H7 (cell line): ENCODE data around the gene ST3GAL4. TPM values are rescaled to one million over a fixed set of nuclear protein-coding genes. Genes with fewer than 3 reads are reported as not detected.
"Not testable (repeated sequence)": the region's sequence is repeated elsewhere in the genome, so short reads cannot be mapped to it uniquely, and the experiment has no call there.

ENCODE experiments used
- DNase-seq: peaks from one replicate; pipeline ENCODE4 v3.0.0; 2012
- H3K27me3 ChIP-seq: 2 replicates; pipeline ENCODE4 v1.6.0; 2011; ENCODE audit warnings: mild to moderate bottlenecking, low read length; ENCODE audit not compliant: control insufficient read depth, insufficient read depth
- H3K36me3 ChIP-seq: replicated peaks from 2 replicates; pipeline ENCODE4 v1.5.1; 2011; ENCODE audit warnings: low read length; ENCODE audit not compliant: control insufficient read depth, insufficient read depth
- H3K4me3 ChIP-seq: 2 replicates; pipeline ENCODE4 v1.5.1; 2011; ENCODE audit warnings: low read depth, mild to moderate bottlenecking, control low read depth, low read length, moderate library complexity; ENCODE audit not compliant: insufficient read depth
- total RNA-seq: library from RNA; depleted of rRNA; stranded (reverse); fragments of >200 nt; shearing (Covaris generic); gene quantifications from 2 replicates; pipeline ENCODE4 v1.2.3, GENCODE V29; 2014

Gene ST3GAL4
- total RNA-seq, 1 experiment from 2014 or later = 16.0 TPM

DNA sequence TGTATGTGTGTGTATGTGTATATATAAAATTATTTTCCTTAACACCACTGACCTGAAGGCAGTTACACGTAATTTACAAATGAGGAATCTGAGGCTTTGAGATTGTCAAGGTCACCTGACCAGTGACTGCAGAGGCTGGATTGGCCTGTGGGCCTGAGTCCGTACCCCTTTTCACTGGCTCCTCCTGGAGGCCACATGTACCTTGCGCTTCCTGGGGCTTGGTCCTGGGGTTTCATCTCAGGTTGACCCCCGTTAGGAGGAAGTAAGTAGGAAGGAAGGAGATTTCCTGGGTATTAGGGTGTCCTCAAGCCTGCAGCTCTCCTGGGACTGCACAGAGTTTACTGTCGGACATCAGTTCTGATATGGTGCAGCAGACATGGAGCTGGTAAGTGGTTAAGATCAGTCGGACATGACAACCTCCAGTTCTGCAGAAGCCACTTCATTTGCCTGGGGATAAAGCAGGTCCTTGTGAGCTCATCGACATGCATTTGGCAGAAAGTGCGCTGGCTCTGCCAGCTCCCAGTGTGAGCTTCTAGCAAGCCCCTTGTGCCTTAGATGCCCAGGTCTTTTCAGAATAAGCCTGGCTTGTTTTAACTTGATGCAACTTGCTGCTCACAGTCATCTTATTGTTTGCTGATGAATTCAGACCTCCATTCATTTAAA lies 36.6 kb downstream of the ST3GAL4 start:
- H3K4me3 ChIP-seq = no peak overlapping the region
- H3K36me3 ChIP-seq = no peaks in the 10 kb centered on the region
- peak; percentile 83 for DNase-seq
- H3K27me3 ChIP-seq = no peaks in the 10 kb centered on the region

DNA sequence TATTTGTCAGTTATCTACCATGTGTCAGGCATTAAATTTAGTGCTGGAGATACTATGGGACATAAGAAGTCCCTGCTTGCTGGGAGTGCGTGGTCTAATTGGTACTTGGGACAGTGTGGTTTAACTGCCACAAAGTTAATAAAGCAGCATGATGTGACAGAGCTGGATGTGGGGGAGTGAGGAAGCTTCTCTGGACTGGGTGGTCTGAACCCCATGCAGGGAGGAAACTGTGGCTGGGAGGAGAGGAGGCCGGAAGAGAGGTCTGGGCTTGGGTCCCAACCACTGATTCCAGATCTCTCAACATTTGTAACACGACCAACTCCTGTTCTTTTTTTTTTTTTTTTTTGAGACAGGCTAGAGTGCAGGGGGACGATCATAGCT lies 37.1 kb downstream of the ST3GAL4 start:
- DNase-seq = no peak
- Histone ChIP-seq H3K36me3 (no peaks in the 10 kb centered on the region), H3K4me3 (no peak overlapping the region), H3K27me3 (no peaks in the 10 kb centered on the region)

DNA sequence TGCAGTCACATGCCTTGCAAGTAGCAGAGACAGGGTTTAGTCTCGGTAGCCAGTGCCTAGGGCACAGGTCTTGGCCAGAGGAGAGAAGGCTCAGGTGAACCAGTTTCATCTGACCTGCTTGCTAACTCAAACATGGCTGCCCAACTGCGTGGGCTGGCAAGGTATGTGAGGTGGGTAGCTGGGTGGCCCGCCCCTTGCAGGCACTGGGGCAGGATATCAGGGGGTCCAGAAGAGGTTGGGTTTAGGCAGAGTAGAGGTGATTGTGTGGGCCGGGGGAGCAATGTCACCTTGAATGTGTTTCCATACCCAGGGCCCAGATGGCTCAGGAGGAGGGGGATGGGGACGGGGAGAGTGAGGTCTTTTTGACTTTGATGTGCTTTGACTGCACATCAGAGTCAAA lies 37.7 kb downstream of the ST3GAL4 start:
- no peak for DNase-seq
- Histone ChIP-seq H3K4me3 (no peak overlapping the region), H3K27me3 (no peaks in the 10 kb centered on the region), H3K36me3 (no peaks in the 10 kb centered on the region)

DNA sequence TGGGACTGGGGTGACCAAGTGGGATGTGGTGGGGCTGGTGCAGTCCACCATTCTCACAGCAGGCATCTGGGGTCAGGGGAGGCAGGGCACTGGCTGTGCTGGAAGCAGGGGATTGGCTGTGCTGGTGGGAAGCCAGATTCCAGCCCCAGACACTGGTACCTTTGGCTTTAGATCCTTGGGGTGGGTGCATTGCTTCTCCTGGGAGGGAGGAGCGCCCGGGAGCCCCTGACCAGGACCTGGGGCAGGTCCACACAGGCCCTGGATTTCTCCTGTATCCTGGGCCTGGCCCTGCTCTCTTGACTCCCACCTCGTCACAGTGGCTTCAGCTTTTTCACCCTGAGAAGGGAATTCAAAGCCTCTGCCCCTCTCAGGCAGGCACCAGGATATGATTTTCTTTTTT lies 38.5 kb downstream of the ST3GAL4 start:
- Histone ChIP-seq H3K36me3 (no peaks in the 10 kb centered on the region), H3K4me3 (no peak overlapping the region), H3K27me3 (no peaks in the 10 kb centered on the region)
- peak; percentile 39 for DNase-seq

DNA sequence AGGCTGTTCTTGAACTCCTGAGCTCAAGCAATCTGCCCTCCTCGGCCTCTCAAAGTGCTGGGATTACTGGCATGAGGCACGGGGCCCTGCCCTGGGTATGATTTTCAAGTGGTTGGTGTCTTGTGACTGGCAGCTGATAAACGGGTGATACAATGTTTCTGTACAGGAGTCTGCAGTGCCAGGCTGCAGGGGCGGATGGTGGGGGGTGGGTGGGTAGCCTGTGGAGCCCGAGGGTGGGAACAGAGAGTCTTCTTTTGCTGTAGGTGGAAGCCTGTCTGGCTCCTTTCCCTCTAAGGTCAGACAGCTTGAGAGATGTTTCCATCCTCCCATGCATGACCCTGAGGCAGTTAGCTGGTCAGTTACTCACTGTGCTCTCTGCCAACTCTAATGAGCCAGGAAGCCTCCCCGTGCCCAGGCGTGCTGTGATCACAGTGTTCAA lies 39.2 kb downstream of the ST3GAL4 start:
- not testable (repeated sequence) for H3K27me3 ChIP-seq, H3K4me3 ChIP-seq, H3K36me3 ChIP-seq, DNase-seq

DNA sequence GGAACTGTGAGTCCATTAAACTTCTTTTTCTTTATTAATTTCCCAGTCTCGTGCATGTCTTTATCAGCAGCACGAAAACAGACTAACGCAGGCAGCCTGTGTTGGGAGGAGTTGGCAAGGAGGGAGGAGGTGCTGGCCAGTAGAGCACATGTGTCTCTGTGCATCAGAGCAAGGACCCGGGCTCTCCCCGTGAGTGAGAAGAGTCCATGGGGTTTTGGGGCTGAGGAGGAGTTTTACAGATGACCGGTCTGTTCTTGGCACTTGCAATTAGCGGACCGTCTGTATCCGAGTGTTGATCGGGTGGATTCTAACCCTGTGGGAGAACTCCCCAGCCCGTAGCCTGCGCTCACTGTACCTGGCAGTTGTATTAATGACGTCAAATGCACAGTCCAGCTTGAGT lies 40.3 kb downstream of the ST3GAL4 start:
- not testable (repeated sequence) for H3K4me3 ChIP-seq, DNase-seq, H3K27me3 ChIP-seq, H3K36me3 ChIP-seq

DNA sequence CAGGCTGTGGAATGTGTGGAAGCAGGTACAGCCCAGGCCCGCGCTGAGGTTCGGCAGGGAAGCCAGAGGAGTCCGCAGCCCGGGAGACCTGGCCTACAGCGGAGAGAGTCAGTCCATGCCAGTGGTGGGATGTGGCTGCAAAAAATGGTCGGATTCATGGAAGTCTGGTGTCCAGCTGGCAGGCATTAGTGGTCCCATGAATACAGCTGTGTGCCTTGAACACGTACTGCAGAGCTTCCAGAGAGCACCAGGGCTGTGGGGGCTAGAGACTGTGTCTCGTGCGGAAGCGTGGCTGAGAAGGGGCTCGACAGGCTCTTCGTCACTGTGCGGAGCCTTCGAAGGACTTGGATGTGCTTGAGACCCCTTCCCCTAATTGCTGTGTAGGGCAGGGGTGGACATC lies 40.8 kb downstream of the ST3GAL4 start:
- H3K27me3 ChIP-seq, H3K36me3 ChIP-seq, H3K4me3 ChIP-seq, DNase-seq: not testable (repeated sequence)

DNA sequence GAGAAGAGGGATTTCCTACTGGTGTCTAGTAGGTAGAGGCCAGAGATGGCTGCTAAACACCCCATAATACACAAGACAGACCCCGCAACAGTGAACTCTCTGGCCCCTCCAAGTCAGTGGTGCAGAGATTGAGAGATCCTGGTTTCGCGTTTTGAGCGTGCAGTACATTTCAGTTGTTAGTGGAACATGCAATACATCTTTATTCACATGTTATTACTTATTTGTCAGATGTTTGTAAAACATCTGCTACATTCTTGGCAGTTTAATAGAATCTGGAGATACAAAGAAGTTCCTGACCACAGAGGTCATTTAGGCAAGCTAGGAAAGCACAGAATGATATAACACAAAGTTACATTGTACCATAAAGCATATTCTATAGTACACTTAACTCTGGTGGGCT lies 41.5 kb downstream of the ST3GAL4 start:
- Histone ChIP-seq H3K36me3 (no peaks in the 10 kb centered on the region), H3K4me3 (no peak overlapping the region), H3K27me3 (no peaks in the 10 kb centered on the region)
- DNase-seq = no peak

DNA sequence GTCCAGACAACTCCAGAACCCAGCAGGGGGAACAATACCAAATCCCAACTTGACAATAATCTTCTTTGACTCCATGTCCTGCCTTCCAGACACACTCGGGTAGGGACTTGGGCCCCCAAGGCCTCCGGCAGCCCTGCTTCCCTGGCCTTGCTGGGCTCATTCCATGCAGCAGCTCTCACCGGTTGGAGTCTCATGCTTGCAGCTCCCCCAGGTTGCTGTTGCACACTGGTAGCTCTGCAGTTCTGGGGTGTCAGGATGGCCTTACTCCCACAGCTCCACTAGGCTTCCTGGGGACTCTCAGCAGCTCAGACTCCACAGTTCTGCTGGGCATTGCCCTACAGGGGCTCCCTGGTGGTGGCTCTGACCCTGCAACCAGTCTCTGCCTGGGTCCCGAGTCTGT lies 42.8 kb downstream of the ST3GAL4 start:
- no peaks in the 10 kb centered on the region for H3K27me3 ChIP-seq
- H3K36me3 ChIP-seq = no peaks in the 10 kb centered on the region
- DNase-seq = peak; percentile 6
- no peak overlapping the region for H3K4me3 ChIP-seq

DNA sequence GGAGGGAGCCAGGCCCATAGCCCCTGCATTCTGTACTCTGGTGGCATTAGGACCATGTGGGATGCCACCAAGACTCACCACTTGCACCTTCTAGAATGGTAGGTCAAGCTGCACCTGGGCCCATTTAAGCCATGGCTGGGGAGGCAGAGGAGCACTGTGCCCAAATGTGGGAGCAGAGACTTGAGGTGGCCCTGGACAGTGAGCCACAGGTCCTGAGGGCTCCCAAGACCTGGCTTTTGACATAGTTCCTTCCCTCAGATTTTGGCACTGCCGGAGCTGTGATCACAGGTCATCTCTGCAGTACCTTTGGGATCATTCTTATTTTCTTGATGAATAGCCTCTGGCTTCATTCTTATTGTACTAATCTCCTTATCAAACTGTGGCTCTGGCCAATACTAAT lies 43.2 kb downstream of the ST3GAL4 start:
- Histone ChIP-seq H3K27me3 (no peaks in the 10 kb centered on the region), H3K36me3 (no peaks in the 10 kb centered on the region), H3K4me3 (no peak overlapping the region)
- no peak for DNase-seq

DNA sequence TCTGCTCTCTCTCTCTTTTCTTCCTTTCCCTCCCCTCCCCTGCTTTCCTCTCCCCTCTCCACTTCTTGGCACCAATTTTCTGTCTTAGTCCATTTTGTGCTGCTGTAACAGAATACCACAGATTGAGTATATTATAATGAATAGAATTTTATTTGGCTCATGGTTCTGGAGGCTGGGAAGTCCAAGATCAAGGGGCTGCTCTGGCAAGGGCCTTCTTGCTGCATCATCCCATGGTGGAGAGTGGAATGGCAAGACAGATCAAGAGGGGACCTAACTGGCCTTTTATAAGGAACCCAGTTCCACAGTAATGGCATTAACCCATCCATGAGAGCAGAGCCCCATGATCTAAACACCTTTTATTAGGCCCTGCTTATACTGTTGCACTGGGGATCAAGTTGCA lies 44.5 kb downstream of the ST3GAL4 start:
- no peaks in the 10 kb centered on the region for H3K27me3 ChIP-seq
- H3K36me3 ChIP-seq = no peaks in the 10 kb centered on the region
- DNase-seq = no peak
- no peak overlapping the region for H3K4me3 ChIP-seq

DNA sequence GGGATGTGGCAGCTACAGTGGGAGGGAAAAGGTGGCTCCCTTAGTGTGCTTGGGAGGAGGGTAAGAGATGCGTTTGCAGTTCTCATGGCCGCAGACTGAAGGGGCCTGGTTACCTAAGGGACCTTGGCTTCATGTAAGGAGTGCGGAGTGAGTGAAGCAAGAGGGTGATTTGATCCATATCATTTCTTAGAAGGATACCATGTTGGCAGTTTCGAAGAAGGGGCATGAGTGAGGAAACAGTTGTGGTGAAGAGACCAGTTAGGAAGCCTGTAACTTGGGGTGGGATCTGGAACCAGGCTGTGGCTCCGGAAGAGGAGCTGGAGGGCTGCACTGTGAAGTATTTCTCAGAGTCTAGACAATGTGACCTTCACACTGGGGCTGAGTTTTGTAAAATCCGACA lies 45.0 kb downstream of the ST3GAL4 start:
- H3K4me3 ChIP-seq = no peak overlapping the region
- no peaks in the 10 kb centered on the region for H3K36me3 ChIP-seq
- H3K27me3 ChIP-seq = no peaks in the 10 kb centered on the region
- peak; percentile 11 for DNase-seq

DNA sequence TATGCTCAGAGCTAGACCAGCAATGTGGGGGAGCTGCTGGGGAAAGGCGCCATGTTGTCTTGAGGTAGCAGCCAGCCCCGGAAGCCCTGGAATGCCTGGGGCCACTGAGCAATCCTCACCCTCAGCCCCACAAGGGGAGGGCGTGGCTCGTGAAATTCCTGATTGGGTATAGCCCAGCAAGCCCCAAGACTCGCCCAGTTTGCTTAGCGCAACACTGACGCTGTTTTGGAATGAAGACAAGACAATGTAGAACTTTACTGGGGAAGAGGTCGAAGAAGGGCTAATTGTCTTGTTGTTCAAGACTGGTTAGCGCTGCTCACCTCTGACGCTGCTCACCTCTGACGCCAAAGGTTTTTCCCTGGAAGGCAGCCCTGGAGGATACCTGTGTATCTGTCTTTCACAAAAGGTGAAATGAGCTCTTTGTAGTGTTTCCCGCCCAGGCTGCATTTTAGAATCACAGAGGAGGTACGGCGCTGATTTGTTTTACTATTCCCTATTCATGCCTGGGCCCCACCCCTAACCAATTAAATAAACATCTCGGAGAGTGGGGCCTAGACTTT lies 47.6 kb downstream of the ST3GAL4 start:
- peak; percentile 60 for DNase-seq
- Histone ChIP-seq H3K36me3 (no peaks in the 10 kb centered on the region; the same call in 1 of the 2 replicates), H3K4me3 (no peak overlapping the region), H3K27me3 (no peaks in the 10 kb centered on the region)

DNA sequence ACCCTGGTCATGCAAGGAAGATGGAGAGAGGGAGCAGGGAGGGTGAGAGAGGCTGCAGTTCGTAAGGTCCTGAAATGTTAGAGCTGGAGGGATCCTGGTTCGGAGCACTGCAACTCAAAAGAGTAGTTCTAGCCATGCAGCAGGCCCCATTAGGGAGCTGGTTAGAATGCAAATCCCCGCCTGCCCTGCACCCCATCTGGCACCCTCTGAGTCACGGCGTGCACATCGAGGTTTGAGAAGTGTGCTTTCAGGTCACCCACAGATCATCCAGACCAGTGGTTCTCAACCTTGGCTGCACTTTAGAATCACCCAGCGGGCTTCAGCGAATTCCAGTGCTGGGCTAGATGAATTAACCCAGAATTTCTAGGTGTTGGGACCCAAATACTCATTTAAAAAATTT lies 48.2 kb downstream of the ST3GAL4 start:
- DNase-seq = peak; percentile 42
- Histone ChIP-seq H3K27me3 (no peaks in the 10 kb centered on the region), H3K4me3 (no peak overlapping the region), H3K36me3 (no peaks in the 10 kb centered on the region; the same call in 1 of the 2 replicates)

DNA sequence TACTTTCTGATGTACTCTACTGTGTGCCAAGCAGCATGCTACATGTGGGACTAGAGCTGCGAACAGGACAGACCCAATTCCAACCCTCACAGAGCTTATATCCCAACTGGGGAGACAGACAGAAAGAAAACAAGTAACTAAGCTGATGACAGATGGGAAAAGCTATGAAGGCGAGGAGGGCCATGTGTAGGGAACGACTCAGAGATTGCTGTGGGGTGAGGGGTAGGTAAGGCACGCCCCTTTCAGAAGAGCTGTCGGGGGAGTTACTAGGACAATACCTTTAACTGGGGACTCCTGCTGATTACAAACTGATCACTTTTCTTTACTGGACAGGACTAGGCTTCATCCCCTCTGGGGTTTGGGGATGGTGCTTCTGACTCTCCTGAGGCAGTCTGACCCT lies 48.9 kb downstream of the ST3GAL4 start:
- Histone ChIP-seq H3K27me3 (no peaks in the 10 kb centered on the region), H3K4me3 (no peak overlapping the region), H3K36me3 (no peaks in the 10 kb centered on the region; the same call in 1 of the 2 replicates)
- DNase-seq = peak; percentile 61
